Endothelial cell of umbilical vein (primary cell): ENCODE data around the gene GBX2. TPM values are rescaled to one million over a fixed set of nuclear protein-coding genes. Genes with fewer than 3 reads are reported as not detected.

Source experiments
- BruUV-seq: library from RNA; stranded (reverse); fragments of 400-500 nt; replicated peaks from 2 replicates; lab custom pipeline; 2021; lab: Mats Ljungman, UMichigan
- CTCF ChIA-PET: fragments of 300-600, 350-600 bp; sonication (Branson Sonifier 250); formaldehyde crosslinking; loops from one replicate; lab custom pipeline; 2021; ENCODE audit warnings: antibody characterized with exemption, inconsistent platforms; lab: Charles Lee
- POLR2A ChIA-PET: fragments of 300-600, 350-600 bp; sonication (Branson Sonifier 250); formaldehyde crosslinking; loops from one replicate; lab custom pipeline; 2021; ENCODE audit warnings: antibody characterized with exemption, inconsistent platforms; lab: Charles Lee
- DNase-seq: peaks from one replicate; pipeline ENCODE4 v3.0.0-alpha.2; 2011; ENCODE audit warnings: low read depth, low spot score
- FAIRE-seq: peaks from 2 replicates; lab custom pipeline; 2011; peaks lifted over from hg19 to GRCh38; lab: Jason Lieb, UNC
- H2AFZ ChIP-seq: 2 replicates; pipeline ENCODE4 v1.6.0; 2012; ENCODE audit warnings: low read depth, low read length, control low read depth, inconsistent platforms
- H3K27ac ChIP-seq: 2 replicates; pipeline ENCODE4 v1.5.1; 2011; ENCODE audit warnings: low read depth, mild to moderate bottlenecking, control low read depth, low read length, moderate library complexity; ENCODE audit not compliant: insufficient read depth
- H3K27me3 ChIP-seq, 2 experiments: 2 replicates each; pipeline versions ENCODE4 v1.6.0 to v1.6.1; 2011; ENCODE audit warnings: low read length in 2 of 2, mixed read lengths in 1 of 2; ENCODE audit not compliant: control insufficient read depth in 2 of 2, insufficient read depth in 2 of 2
- H3K36me3 ChIP-seq, 2 experiments: 2 replicates in 1 of 2; 3 replicates in 1 of 2; pipeline ENCODE4 v1.5.1; 2011; ENCODE audit warnings: low read length in 2 of 2, mild to moderate bottlenecking in 1 of 2, moderate library complexity in 1 of 2; ENCODE audit not compliant: control insufficient read depth in 2 of 2, insufficient read depth in 2 of 2; ENCODE audit errors: extremely low read depth in 1 of 2
- H3K4me1 ChIP-seq: 3 replicates; pipeline ENCODE4 v1.5.1; 2011; ENCODE audit warnings: mild to moderate bottlenecking, low read length; ENCODE audit not compliant: control insufficient read depth, insufficient read depth; ENCODE audit errors: extremely low read depth
- H3K4me2 ChIP-seq: 2 replicates; pipeline ENCODE4 v1.6.1; 2011; ENCODE audit warnings: low read length, control low read depth, mixed read lengths; ENCODE audit not compliant: insufficient read depth
- H3K4me3 ChIP-seq, 3 experiments: fragments of 200-600 bp in 1 of 3; sonication (generic), shearing (Covaris generic) in 1 of 3; replicated peaks in 1 of 3; 2 replicates each; pipeline ENCODE4 v1.5.1; 2011 to 2016; ENCODE audit warnings: control low read depth in 3 of 3, low read length in 3 of 3, mild to moderate bottlenecking in 2 of 3, inconsistent platforms in 1 of 3, low read depth in 1 of 3, moderate library complexity in 1 of 3; ENCODE audit not compliant: insufficient read depth in 1 of 3
- H3K79me2 ChIP-seq: 2 replicates; pipeline ENCODE4 v1.6.0; 2012; ENCODE audit warnings: low read length, inconsistent platforms; ENCODE audit not compliant: control insufficient read depth, insufficient read depth
- H3K9ac ChIP-seq: replicated peaks from 2 replicates; pipeline ENCODE3; 2011; ENCODE audit warnings: low read length, control low read depth; ENCODE audit not compliant: insufficient read depth; ENCODE audit errors: extremely low read depth
- H3K9me1 ChIP-seq: replicated peaks from 3 replicates; pipeline ENCODE4 v1.6.0; 2011; ENCODE audit warnings: mild to moderate bottlenecking, low read length; ENCODE audit not compliant: control insufficient read depth, insufficient read depth; ENCODE audit errors: extremely low read depth
- H3K9me3 ChIP-seq: replicated peaks from 2 replicates; pipeline ENCODE4 v1.5.1; 2012; ENCODE audit warnings: low read length, inconsistent platforms; ENCODE audit not compliant: control insufficient read depth, insufficient read depth
- H4K20me1 ChIP-seq: replicated peaks from 2 replicates; pipeline ENCODE3; 2011; ENCODE audit warnings: mild to moderate bottlenecking, low read length; ENCODE audit not compliant: control insufficient read depth, insufficient read depth; ENCODE audit errors: extremely low read depth
- CTCF ChIP-seq, 2 donors: IDR thresholded peaks; 1 replicate in 1 of 2; 2 replicates in 1 of 2; pipeline ENCODE4 v1.5.1; 2011; ENCODE audit warnings: low read length in 2 of 2, mild to moderate bottlenecking in 2 of 2, moderate library complexity in 2 of 2, control low read depth in 1 of 2, inconsistent platforms in 1 of 2, low read depth in 1 of 2; ENCODE audit not compliant: insufficient read depth in 1 of 2; ENCODE audit errors: extremely low read depth in 1 of 2
- EZH2 ChIP-seq: IDR thresholded peaks from 2 replicates; pipeline ENCODE4 v1.6.1; 2012; ENCODE audit warnings: borderline replicate concordance, low read depth, mild to moderate bottlenecking, moderate library complexity, low read length, inconsistent platforms; ENCODE audit not compliant: severe bottlenecking
- FOS ChIP-seq: IDR thresholded peaks from 2 replicates; pipeline ENCODE4 v1.6.1; 2011; ENCODE audit warnings: mild to moderate bottlenecking, low read length, moderate library complexity, borderline replicate concordance; ENCODE audit not compliant: insufficient read depth
- GATA2 ChIP-seq: IDR thresholded peaks from 2 replicates; pipeline ENCODE4 v1.7.0; 2011; ENCODE audit warnings: low read depth, mild to moderate bottlenecking, moderate library complexity, mixed read lengths, low read length; ENCODE audit not compliant: insufficient read length, insufficient read depth
- JUN ChIP-seq: IDR thresholded peaks from 2 replicates; pipeline ENCODE4 v1.6.1; 2011; ENCODE audit warnings: borderline replicate concordance, low read depth; ENCODE audit not compliant: insufficient read length, insufficient read depth
- MYC ChIP-seq: IDR thresholded peaks from one replicate; pipeline ENCODE4 v1.6.1; 2011; ENCODE audit warnings: mild to moderate bottlenecking, low read depth, low read length
- POLR2A ChIP-seq: IDR thresholded peaks from 2 replicates; pipeline ENCODE4 v1.6.1; 2012; ENCODE audit warnings: low read depth, mild to moderate bottlenecking, control low read depth, low read length
- POLR2AphosphoS5 ChIP-seq: IDR thresholded peaks from 2 replicates; pipeline ENCODE4 v1.6.1; 2012; ENCODE audit warnings: low read depth, mild to moderate bottlenecking, control low read depth, low read length, moderate library complexity; ENCODE audit not compliant: insufficient read depth
- dilution Hi-C: fragments of 300-500 bp; cut with MboI; formaldehyde crosslinking; loops from one replicate; pipeline ENCODE4 v1.15.0; 2019; ENCODE audit warnings: low sequenced_read_pairs; ENCODE audit not compliant: extremely low pct_ligation_motif_present
- intact Hi-C: fragments of 100-400 bp; cut with micrococcal nuclease; formaldehyde crosslinking; loops from one replicate; pipeline ENCODE4 v1.10.0; 2022
- polyA plus RNA-seq, 4 experiments: library from polyadenylated mRNA; depleted of rRNA in 3 of 4; stranded (reverse) in 3 of 4; unstranded in 1 of 4; fragments of >200 nt; gene quantifications; 2 replicates each; pipeline versions ENCODE4 v1.2.1 to v1.2.3, GENCODE V29; 2011 to 2012; ENCODE audit warnings: missing spikeins in 1 of 4
- total RNA-seq: library from RNA; stranded (reverse); gene quantifications from 2 replicates; pipeline ENCODE4 v1.2.3, GENCODE V29; 2021
- TF ChIP-seq, protein P1 (sequence below): IDR thresholded peaks from 2 replicates; pipeline ENCODE4 v1.6.1; 2011; ENCODE audit not compliant: insufficient read depth, insufficient read length

The GBX2 gene
- total and polyA plus RNA-seq, 2 donors (not counting 3 experiments of a cell fraction or from before 2014, with no cell fraction given): 3.0 to 3.6 TPM

- FAIRE-seq (peak; percentile 18), DNase-seq (peak; percentile 55)
- Histone ChIP-seq H4K20me1 (no peaks in the 10 kb centered on the region), H3K4me2 (peak overlapping the region; percentile 4), H3K4me1 (peaks cover 38% of the 10 kb centered on the region), H3K36me3 (no peaks in the 10 kb centered on the region), H3K9ac (no peak overlapping the region), H2AFZ (peak overlapping the region; percentile 2), H3K27me3 (peaks cover 0 to 13% of the 10 kb centered on the region in 2 experiments), H3K27ac (peak overlapping the region; percentile 99), H3K9me1 (no peaks in the 10 kb centered on the region), H3K79me2 (no peaks in the 10 kb centered on the region), H3K4me3 (peak overlapping the region in 1 of 3 experiments; percentile 17), H3K9me3 (no peaks in the 10 kb centered on the region)
- no TSS peak for BruUV-seq
- dilution Hi-C loops (no loop called here), intact Hi-C loops (loop anchor here (5.0 kb wide), 2 partner anchors 70 to 685 kb away; partner anchors contain the start of gene AGAP1)
- TF ChIP-seq CTCF (IDR thresholded peaks at IDR 0.05; ENCODE audit: extremely low read depth in 1 of 2, insufficient read depth in 1 of 2, low read depth in 1 of 2, low read length in 2 of 2) (peak; percentile 24 to 80), EZH2 (no peak), POLR2A (no peak)
- CTCF ChIA-PET: interaction anchor here (0.6 to 7.5 kb wide), 24 partner anchors 7 to 418 kb away, joined by 3 to 231 read pairs (median 4); partner anchors contain the start of gene GBX2
- POLR2A ChIA-PET: no interaction called here
These were observed 9.4 kb upstream of the GBX2 start for GRCh38 chr2:236177604-236177966.

- H3K79me2 ChIP-seq: no peaks in the 10 kb centered on the region
- no peak overlapping the region for H3K27ac ChIP-seq
- ChIA-PET POLR2A (no interaction called here), CTCF (interaction anchor here (1.3 to 7.5 kb wide), 13 partner anchors 7 to 411 kb away, joined by 5 to 231 read pairs (median 12); partner anchors contain the start of gene GBX2)
- no peaks in the 10 kb centered on the region for H3K9me3 ChIP-seq
- TF ChIP-seq, protein P1, sequence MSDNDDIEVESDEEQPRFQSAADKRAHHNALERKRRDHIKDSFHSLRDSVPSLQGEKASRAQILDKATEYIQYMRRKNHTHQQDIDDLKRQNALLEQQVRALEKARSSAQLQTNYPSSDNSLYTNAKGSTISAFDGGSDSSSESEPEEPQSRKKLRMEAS: no peak
- TF ChIP-seq FOS: no peak
- no peak for TF ChIP-seq EZH2
- TF ChIP-seq JUN: no peak
- TF ChIP-seq GATA2: no peak
- TF ChIP-seq POLR2A: no peak
- TF ChIP-seq MYC: no peak
- no peak for TF ChIP-seq CTCF (IDR thresholded peaks at IDR 0.05; ENCODE audit: extremely low read depth in 1 of 2, insufficient read depth in 1 of 2, low read depth in 1 of 2, low read length in 2 of 2)
- no peak for TF ChIP-seq POLR2AphosphoS5
- dilution Hi-C loops (no loop called here), intact Hi-C loops (loop anchor here (5.0 kb wide), 2 partner anchors 70 to 685 kb away; partner anchors contain the start of gene AGAP1)
- DNase-seq: no peak
- peaks cover 38% of the 10 kb centered on the region for H3K4me1 ChIP-seq
- FAIRE-seq: no peak
- no peaks in the 10 kb centered on the region for H4K20me1 ChIP-seq
- H3K4me3 ChIP-seq: no peak overlapping the region
- no peaks in the 10 kb centered on the region for H3K36me3 ChIP-seq
- no TSS peak for BruUV-seq
- H3K27me3 ChIP-seq: peaks cover 0 to 20% of the 10 kb centered on the region in 2 experiments
- H3K4me2 ChIP-seq: no peak overlapping the region
- H2AFZ ChIP-seq: no peak overlapping the region
- no peak overlapping the region for H3K9ac ChIP-seq
- no peaks in the 10 kb centered on the region for H3K9me1 ChIP-seq
These were observed 8.8 kb upstream of the GBX2 start for GRCh38 chr2:236176951-236177350.
